ENCODE data around the gene S1PR4. TPM values are rescaled to one million over a fixed set of nuclear protein-coding genes. Genes with fewer than 3 reads are reported as not detected.
"Not testable (repeated sequence)": the region's sequence is repeated elsewhere in the genome, so short reads cannot be mapped to it uniquely, and the experiment has no call there.

Gene S1PR4
- total RNA-seq, 1 donor from 2014 or later: not detected

DNA sequence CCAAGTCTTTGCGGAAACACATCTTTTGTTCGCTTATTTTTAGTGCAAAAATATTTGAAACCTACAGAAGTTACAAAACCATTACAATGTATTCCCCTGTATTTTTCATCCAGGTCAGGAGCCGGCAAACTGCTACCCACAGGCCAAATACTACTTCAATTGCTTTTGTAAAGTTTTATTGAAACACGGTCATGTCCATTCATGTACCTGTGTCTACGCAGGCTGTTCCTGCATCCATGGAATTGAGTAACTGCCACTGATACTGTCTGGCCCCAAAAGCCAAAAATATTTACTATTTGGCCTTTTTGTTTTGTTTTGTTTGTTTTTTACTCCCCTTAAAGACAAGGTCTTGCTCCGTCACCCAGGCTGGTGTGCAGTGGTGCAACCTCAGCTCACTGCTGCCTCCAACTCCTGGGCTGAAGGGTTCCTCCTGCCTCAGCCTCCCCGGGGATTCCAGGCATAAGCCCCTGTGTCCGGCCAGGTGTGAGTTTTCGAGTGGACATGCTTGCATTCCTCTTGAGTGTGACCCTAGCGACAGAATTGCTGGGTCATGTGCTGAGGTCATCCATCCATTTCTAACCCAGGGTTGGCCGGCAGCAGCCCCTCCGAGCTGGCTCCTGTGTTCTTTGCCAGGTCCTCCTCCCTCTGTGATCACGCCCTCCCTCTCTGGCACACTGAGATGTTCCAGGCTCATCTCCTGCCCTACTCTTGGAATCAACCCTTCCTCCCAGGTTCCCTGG lies 10.9 kb upstream of the S1PR4 start:
- H3K4me3 Mint-ChIP-seq: no peak overlapping the region
- H3K36me3 Mint-ChIP-seq (ENCODE audit: low read depth): no peaks in the 10 kb centered on the region

DNA sequence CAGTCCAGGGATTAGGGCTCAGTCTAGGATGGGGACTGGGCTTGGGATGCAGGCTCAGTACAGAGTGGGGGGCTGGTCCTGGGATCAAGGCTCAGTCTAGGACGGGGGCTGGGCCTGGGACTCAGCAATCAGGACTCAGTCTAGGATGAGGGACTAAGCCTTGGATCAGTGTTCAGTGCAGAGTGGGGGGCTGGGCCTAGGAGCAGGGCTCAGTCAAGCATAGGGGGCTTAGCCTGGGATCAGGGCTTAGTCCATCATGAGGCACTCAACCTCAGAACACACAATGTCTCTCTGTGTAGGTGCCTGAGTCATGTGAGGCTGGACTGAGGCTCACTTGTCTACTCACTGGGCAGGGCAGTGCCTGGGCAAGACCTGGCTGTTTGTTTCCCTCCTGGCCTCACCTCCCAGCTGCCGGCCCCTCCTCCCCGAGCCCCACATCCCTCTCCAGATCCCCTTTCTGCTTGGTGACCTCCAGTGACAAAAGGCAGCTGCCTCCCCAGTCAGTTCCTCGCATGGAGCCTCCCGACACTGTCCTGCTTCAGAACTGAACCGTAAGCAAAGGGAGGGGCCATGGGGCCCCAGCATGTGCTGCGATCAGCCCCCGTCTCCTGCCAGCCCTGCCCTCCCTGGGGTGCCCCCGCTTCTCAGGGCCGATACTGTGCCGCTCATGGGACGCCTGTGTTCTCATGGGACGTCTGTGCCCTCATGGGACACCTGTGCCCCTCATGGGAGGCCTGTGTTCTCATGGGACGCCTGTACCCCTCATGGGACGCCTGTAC lies 6.5 kb upstream of the S1PR4 start:
- H3K27me3 Mint-ChIP-seq (ENCODE audit: low read depth): peaks cover 15% of the 10 kb centered on the region
- H3K4me3 Mint-ChIP-seq: no peak overlapping the region
- TF ChIP-seq, protein P1, sequence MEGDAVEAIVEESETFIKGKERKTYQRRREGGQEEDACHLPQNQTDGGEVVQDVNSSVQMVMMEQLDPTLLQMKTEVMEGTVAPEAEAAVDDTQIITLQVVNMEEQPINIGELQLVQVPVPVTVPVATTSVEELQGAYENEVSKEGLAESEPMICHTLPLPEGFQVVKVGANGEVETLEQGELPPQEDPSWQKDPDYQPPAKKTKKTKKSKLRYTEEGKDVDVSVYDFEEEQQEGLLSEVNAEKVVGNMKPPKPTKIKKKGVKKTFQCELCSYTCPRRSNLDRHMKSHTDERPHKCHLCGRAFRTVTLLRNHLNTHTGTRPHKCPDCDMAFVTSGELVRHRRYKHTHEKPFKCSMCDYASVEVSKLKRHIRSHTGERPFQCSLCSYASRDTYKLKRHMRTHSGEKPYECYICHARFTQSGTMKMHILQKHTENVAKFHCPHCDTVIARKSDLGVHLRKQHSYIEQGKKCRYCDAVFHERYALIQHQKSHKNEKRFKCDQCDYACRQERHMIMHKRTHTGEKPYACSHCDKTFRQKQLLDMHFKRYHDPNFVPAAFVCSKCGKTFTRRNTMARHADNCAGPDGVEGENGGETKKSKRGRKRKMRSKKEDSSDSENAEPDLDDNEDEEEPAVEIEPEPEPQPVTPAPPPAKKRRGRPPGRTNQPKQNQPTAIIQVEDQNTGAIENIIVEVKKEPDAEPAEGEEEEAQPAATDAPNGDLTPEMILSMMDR (conservative IDR thresholded peaks at IDR 0.05): no peak
- H3K4me1 Mint-ChIP-seq: no peaks in the 10 kb centered on the region
- H3K36me3 Mint-ChIP-seq (ENCODE audit: low read depth): no peaks in the 10 kb centered on the region
- no peaks in the 10 kb centered on the region for H3K9me3 Mint-ChIP-seq
- no peak for DNase-seq (ENCODE audit: low read depth, low spot score)
- H3K27ac Mint-ChIP-seq (ENCODE audit: unreplicated experiment): no peak overlapping the region

More for the DNA sequence above, 10.9 kb upstream of the S1PR4 start:
- DNase-seq (ENCODE audit: low read depth, low spot score): no peak
- no peaks in the 10 kb centered on the region for H3K9me3 Mint-ChIP-seq
- TF ChIP-seq, protein P1 (conservative IDR thresholded peaks at IDR 0.05): no peak
- H3K27me3 Mint-ChIP-seq (ENCODE audit: low read depth): peaks cover 34% of the 10 kb centered on the region
- no peak overlapping the region for H3K27ac Mint-ChIP-seq (ENCODE audit: unreplicated experiment)
- H3K4me1 Mint-ChIP-seq: peaks cover 4% of the 10 kb centered on the region

DNA sequence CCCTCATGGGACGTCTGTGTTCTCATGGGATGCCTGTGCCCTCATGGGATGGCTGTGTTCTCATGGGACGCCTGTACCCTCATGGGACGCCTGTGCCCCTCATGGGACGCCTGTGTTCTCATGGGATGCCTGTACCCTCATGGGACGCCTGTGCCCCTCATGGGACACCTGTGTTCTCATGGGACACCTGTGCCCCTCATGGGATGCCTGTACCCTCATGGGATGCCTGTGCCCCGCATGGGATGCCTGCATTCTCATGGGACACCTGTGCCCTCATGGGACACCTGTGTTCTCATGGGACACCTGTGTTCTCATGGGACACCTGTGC lies 5.9 kb upstream of the S1PR4 start:
- not testable (repeated sequence) for DNase-seq (ENCODE audit: low read depth, low spot score); H3K4me3 Mint-ChIP-seq; H3K4me1 Mint-ChIP-seq; H3K9me3 Mint-ChIP-seq; H3K36me3 Mint-ChIP-seq (ENCODE audit: low read depth); H3K27ac Mint-ChIP-seq (ENCODE audit: unreplicated experiment)
- H3K27me3 Mint-ChIP-seq (ENCODE audit: low read depth): peaks cover 15% of the 10 kb centered on the region

DNA sequence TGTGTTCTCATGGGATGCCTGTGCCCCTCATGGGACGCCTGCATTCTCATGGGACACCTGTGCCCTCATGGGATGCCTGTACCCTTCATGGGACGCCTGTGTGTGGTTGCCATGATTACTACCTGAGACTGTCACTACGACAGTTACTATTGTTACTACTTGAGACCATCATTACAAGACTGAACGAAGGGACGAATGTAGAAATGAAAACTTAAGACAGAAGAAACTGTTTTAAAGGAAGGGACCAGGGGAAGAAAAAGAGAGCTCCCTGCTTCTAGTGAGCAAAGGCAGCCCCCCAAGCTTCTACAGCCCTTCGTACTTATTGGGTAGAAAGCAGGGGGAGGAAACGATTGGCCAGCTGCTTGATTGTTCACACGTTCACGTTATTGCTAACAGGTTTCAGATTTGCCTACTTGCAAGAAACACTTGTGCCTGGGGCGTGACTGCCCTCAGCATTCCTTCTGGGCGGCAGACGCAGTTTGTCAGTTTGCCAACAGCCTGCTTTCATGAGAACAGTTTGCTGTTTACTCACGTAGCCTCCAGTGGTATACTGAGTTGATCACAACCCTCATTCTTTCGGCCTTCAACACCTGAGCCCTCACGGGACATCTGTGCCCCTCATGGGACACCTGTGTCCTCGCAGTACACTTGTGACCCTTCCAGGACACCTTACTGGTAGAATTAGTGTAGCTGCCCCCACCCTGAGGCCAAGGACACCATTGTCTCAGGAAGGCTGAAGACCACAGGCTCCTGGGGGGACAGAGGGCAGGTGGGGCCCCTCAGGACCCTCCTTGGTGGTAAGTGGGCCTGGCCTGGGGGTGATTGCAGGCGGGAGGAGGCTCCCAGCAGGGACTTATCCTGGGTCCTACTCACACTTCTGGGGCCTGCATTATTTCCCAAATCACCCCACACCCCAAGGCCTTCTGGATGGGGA lies 2.5 kb upstream of the S1PR4 start:
- Mint-ChIP-seq H3K36me3 (ENCODE audit: low read depth) (no peaks in the 10 kb centered on the region), H3K9me3 (no peaks in the 10 kb centered on the region), H3K27ac (ENCODE audit: unreplicated experiment) (no peak overlapping the region), H3K4me3 (no peak overlapping the region), H3K4me1 (no peaks in the 10 kb centered on the region), H3K27me3 (ENCODE audit: low read depth) (peaks cover 4% of the 10 kb centered on the region)
- DNase-seq (ENCODE audit: low read depth, low spot score): no peak
- TF ChIP-seq, protein P1 (conservative IDR thresholded peaks at IDR 0.05): no peak

DNA sequence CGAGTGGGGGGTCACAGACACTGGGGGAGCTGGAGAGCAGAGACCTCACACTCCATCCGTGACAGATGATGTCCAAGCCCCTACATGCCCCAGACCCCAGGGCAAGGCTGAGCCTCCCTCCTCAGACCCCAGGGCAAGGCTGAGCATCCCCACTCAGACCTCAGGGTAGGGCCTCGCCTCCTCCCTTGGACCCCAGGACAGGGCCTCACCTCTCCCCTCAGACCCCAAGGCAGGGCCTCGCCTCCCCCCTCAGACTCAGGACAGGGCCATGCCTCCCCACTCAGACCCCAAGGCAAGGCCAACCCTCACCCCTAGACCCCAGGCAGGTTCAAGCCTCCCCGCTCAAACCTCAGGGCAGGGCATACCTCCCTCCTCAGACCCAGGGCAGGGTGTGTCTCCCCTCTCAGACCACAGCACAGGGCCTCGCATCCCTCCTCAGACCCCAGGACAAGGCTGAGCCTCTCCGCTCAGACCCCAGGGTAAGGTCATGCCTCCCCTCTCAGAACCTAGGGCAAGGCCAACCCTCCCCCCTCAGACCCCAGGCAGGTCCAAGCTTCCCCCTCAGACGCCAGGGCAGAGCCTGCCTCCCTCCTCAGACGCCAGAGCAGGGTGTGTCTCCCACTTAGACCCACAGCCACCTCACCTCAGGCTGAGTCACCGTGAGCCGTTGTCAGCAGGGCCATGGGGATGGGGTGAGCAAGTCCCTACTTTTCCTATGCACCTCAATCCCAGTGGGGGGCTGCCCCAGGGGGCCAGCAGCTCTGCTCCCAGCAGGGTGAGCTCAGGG lies 1.7 kb upstream of the S1PR4 start:
- Mint-ChIP-seq H3K4me1 (no peaks in the 10 kb centered on the region), H3K9me3 (no peaks in the 10 kb centered on the region), H3K27me3 (ENCODE audit: low read depth) (no peaks in the 10 kb centered on the region), H3K36me3 (ENCODE audit: low read depth) (no peaks in the 10 kb centered on the region), H3K4me3 (no peak overlapping the region), H3K27ac (ENCODE audit: unreplicated experiment) (no peak overlapping the region)
- no peak for DNase-seq (ENCODE audit: low read depth, low spot score)
- TF ChIP-seq, protein P1 (conservative IDR thresholded peaks at IDR 0.05): no peak

All from neural crest cell (in vitro differentiated cells).